GM21786 (cell line): ENCODE data around the gene ARHGEF10L.

Experiments used
- ATAC-seq: cut with Tn5 transposase; IDR thresholded peaks from one replicate; pipeline ENCODE4 v1.9.1; 2021; ENCODE audit not compliant: unreplicated experiment

Gene ARHGEF10L

GRCh38 chr1:17649371-17650106 lies 110.0 kb downstream of the ARHGEF10L start:
- no peak for ATAC-seq

GRCh38 chr1:17653276-17653675 lies 113.8 kb downstream of the ARHGEF10L start:
- no peak for ATAC-seq

GRCh38 chr1:17653728-17654351 lies 114.3 kb downstream of the ARHGEF10L start:
- no peak for ATAC-seq

- ATAC-seq = no peak
These were observed 115.0 kb downstream of the ARHGEF10L start for GRCh38 chr1:17654519-17654918.

GRCh38 chr1:17655169-17655568 lies 115.7 kb downstream of the ARHGEF10L start:
- no peak for ATAC-seq

- ATAC-seq = no peak
These were observed 116.4 kb downstream of the ARHGEF10L start for GRCh38 chr1:17655922-17656321.

- ATAC-seq = no peak
These were observed 117.9 kb downstream of the ARHGEF10L start for GRCh38 chr1:17657436-17657835.

- ATAC-seq = no peak
These were observed 119.3 kb downstream of the ARHGEF10L start for GRCh38 chr1:17658837-17659236.

- ATAC-seq = no peak
These were observed 122.2 kb downstream of the ARHGEF10L start for GRCh38 chr1:17661546-17662157.

- no peak for ATAC-seq
These were observed 122.8 kb downstream of the ARHGEF10L start for GRCh38 chr1:17662296-17662695.

- no peak for ATAC-seq
These were observed 123.3 kb downstream of the ARHGEF10L start for GRCh38 chr1:17662786-17663185.

GRCh38 chr1:17663646-17664045 lies 124.1 kb downstream of the ARHGEF10L start:
- no peak for ATAC-seq

GRCh38 chr1:17664322-17664721 lies 124.8 kb downstream of the ARHGEF10L start:
- no peak for ATAC-seq

GRCh38 chr1:17665054-17665453 lies 125.6 kb downstream of the ARHGEF10L start:
- ATAC-seq = no peak

- ATAC-seq = no peak
These were observed 126.6 kb downstream of the ARHGEF10L start for GRCh38 chr1:17665950-17666720.

- no peak for ATAC-seq
These were observed 128.1 kb downstream of the ARHGEF10L start for GRCh38 chr1:17667641-17668040.

GRCh38 chr1:17668195-17668594 lies 128.7 kb downstream of the ARHGEF10L start:
- ATAC-seq = no peak

- ATAC-seq = no peak
These were observed 129.2 kb downstream of the ARHGEF10L start for GRCh38 chr1:17668624-17669175.

GRCh38 chr1:17669305-17669704 lies 129.8 kb downstream of the ARHGEF10L start:
- no peak for ATAC-seq

GRCh38 chr1:17669866-17670451 lies 130.5 kb downstream of the ARHGEF10L start:
- no peak for ATAC-seq
